Peyer's patch (tissue), 4 donors: ENCODE results near the gene MYBBP1A. TPM values are rescaled to one million over a fixed set of nuclear protein-coding genes. Genes with fewer than 3 reads are reported as not detected.

Experiments used
- DNase-seq, 3 donors: peaks; one replicate each; pipeline ENCODE4 v3.0.0-alpha.2; 2017 to 2019
- H3K27ac ChIP-seq, 4 donors: fragments of 200-600 bp; sonication (generic); one replicate each; pipeline ENCODE4 v1.5.1; 2016 to 2019
- H3K27me3 ChIP-seq, 2 donors: fragments of 200-600 bp; sonication (generic); one replicate each; pipeline ENCODE4 v1.5.1; 2019
- H3K36me3 ChIP-seq, 3 donors: fragments of 200-600 bp; sonication (generic); one replicate each; pipeline ENCODE4 v1.5.1; 2016 to 2019
- H3K4me1 ChIP-seq, 4 donors: fragments of 200-600 bp; sonication (generic); one replicate each; pipeline ENCODE4 v1.5.1; 2016 to 2019
- H3K4me3 ChIP-seq, 4 donors: fragments of 200-600 bp; sonication (generic); 1 replicate in 3 of 4; 2 replicates in 1 of 4; pipeline ENCODE4 v1.5.1; 2016 to 2019; ENCODE audit warnings: mild to moderate bottlenecking in 1 of 4
- H3K9me3 ChIP-seq, 4 donors: fragments of 200-600 bp; sonication (generic); one replicate each; pipeline ENCODE4 v1.5.1; 2016 to 2019; ENCODE audit warnings: mild to moderate bottlenecking in 1 of 4
- CTCF ChIP-seq, 6 experiments: fragments of 450-650 bp in 4 of 6; fragments of 200-600 bp in 2 of 6; sonication (generic) in 1 of 6; IDR thresholded peaks; one replicate each; pipeline ENCODE4 v1.5.1; 2017 to 2019; ENCODE audit warnings: antibody characterized with exemption in 6 of 6, mild to moderate bottlenecking in 3 of 6, moderate library complexity in 1 of 6
- POLR2A ChIP-seq, 2 donors: fragments of 450-650 bp; IDR thresholded peaks; one replicate each; pipeline ENCODE4 v1.5.1; 2017; ENCODE audit warnings: antibody characterized with exemption in 2 of 2, mild to moderate bottlenecking in 2 of 2, moderate library complexity in 2 of 2
- total RNA-seq, 4 donors: library from RNA; depleted of rRNA; stranded (reverse); fragments of >200 nt; gene quantifications; one replicate each; pipeline ENCODE4 v1.1.0, GENCODE V29; 2016

MYBBP1A gene
- total RNA-seq, 4 donors from 2014 or later = 27.1 to 244 (median 91.2) TPM

GRCh38 chr17:4594931-4595684 is 39.9 kb upstream of the MYBBP1A start:
- DNase-seq = peak; percentile 32 to 65 (median 56)
- Histone ChIP-seq H3K36me3 (no peaks in the 10 kb centered on the region), H3K4me3 (no peak overlapping the region), H3K9me3 (no peaks in the 10 kb centered on the region), H3K27ac (no peak overlapping the region), H3K4me1 (peaks cover 0 to 8% (median 0%) of the 10 kb centered on the region in 4 donors), H3K27me3 (no peaks in the 10 kb centered on the region)
- TF ChIP-seq POLR2A (IDR thresholded peaks at IDR 0.05) (no peak), CTCF (IDR thresholded peaks at IDR 0.05) (peak in 4 of 6 experiments; percentile 28 to 59 (median 52))

DNA sequence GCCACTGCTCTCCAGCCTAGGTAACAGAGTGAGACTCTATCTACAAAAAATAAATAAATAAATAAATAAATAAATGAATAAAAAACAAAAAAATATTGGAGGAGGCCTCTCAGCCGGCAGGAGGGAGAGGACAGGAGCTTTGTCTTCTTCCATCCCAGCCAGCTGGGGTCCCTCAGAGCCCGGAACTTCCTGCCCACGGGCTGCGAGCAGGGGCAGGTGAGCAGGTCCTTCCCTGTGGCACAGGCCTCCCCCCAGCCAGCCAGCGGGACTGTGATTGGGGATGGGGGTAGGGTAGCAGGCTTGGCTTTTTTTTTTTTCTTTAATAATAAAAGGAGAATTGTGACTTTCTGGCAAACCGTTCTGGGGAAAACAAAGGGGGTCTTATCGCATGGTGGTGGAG is 39.2 kb upstream of the MYBBP1A start:
- Histone ChIP-seq H3K27me3 (no peaks in the 10 kb centered on the region), H3K9me3 (no peaks in the 10 kb centered on the region), H3K36me3 (no peaks in the 10 kb centered on the region), H3K27ac (no peak overlapping the region), H3K4me1 (peaks cover 0 to 8% (median 0%) of the 10 kb centered on the region in 4 donors), H3K4me3 (no peak overlapping the region)
- DNase-seq = no peak
- no peak for TF ChIP-seq POLR2A (IDR thresholded peaks at IDR 0.05)
- no peak for TF ChIP-seq CTCF (IDR thresholded peaks at IDR 0.05)

DNA sequence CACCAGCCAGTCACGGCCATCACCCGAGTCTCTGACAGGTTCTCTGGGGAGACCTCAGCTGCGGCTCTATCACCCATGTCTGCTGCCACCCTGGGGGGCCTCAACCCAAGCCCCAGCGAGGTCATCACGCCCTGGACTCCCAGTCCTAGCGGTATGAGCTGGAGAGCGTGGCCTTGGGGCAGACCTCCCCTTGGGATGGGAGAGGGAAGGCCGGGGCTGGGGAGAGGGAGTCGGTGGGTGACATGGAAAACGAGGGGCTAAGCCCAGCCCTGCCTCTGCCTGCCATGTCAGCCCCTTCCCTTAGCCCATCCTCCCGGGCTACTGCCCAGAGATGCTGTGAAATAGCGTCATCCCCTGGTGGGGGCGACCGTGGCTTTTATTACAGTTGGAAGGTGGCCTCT is 37.8 kb upstream of the MYBBP1A start:
- DNase-seq = no peak
- Histone ChIP-seq H3K27me3 (no peaks in the 10 kb centered on the region), H3K4me3 (no peak overlapping the region), H3K4me1 (peaks cover 0 to 8% (median 0%) of the 10 kb centered on the region in 4 donors), H3K27ac (no peak overlapping the region), H3K9me3 (no peaks in the 10 kb centered on the region), H3K36me3 (no peaks in the 10 kb centered on the region)
- TF ChIP-seq CTCF (IDR thresholded peaks at IDR 0.05) (no peak), POLR2A (IDR thresholded peaks at IDR 0.05) (no peak)

DNA sequence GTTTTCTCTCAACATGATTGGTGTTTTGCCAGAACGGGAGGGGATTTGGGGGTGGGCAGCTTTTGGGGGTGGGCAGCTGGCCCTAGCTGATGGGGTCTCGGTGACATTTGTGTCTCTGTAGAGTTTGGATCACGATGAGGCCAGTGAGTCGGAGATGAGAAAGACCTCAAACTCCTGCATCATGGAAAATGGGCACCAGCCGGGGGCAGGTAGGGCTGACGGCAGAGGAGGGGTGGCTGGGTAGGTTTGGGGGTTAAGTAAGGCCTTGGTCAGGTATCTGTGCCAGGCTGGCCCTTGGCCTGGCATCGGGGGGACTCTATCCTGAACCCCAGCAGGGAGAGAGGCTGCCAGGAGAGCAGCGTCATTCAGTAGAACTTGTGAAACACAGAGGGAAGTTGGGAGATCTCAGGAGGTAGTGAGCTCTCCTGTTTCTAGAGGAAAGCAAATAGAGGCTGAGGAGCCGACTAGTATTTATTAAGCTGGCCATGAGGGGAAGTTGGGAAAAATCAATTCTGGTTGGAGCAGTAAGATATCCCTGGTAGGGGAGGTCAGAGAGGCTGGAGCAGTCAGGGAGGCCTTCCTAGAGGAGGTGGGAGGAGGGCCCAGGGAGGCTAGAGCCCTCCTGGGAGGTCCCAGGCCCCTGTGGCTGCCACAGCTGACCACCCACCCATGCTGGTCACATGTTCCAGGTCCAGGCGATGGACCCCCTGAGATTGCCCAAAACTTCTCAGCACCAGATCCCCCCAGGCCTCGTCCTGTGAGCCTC is 37.2 kb upstream of the MYBBP1A start:
- no peak for TF ChIP-seq POLR2A (IDR thresholded peaks at IDR 0.05)
- no peak for TF ChIP-seq CTCF (IDR thresholded peaks at IDR 0.05)
- Histone ChIP-seq H3K27ac (no peak overlapping the region), H3K4me3 (no peak overlapping the region)

GRCh38 chr17:4591529-4591928 is 36.3 kb upstream of the MYBBP1A start:
- Histone ChIP-seq H3K4me3 (no peak overlapping the region), H3K36me3 (no peaks in the 10 kb centered on the region), H3K9me3 (no peaks in the 10 kb centered on the region), H3K4me1 (peaks cover 0 to 8% (median 0%) of the 10 kb centered on the region in 4 donors), H3K27ac (no peak overlapping the region), H3K27me3 (no peaks in the 10 kb centered on the region)
- no peak for DNase-seq
- no peak for TF ChIP-seq POLR2A (IDR thresholded peaks at IDR 0.05)
- TF ChIP-seq CTCF (IDR thresholded peaks at IDR 0.05) = no peak

More for the DNA sequence above, 37.2 kb upstream of the MYBBP1A start:
- Histone ChIP-seq H3K36me3 (no peaks in the 10 kb centered on the region), H3K9me3 (no peaks in the 10 kb centered on the region), H3K4me1 (peaks cover 0 to 8% (median 0%) of the 10 kb centered on the region in 4 donors), H3K27me3 (no peaks in the 10 kb centered on the region)
- DNase-seq = no peak
